Neural cell (in vitro differentiated cells): ENCODE results near the gene DDX31.

ENCODE experiments used
- CTCF ChIP-seq: fragments of 450-650 bp; IDR thresholded peaks from 2 replicates; pipeline ENCODE4 v1.5.1; 2014; ENCODE audit warnings: antibody characterized with exemption, mild to moderate bottlenecking, moderate library complexity; ENCODE audit not compliant: poor library complexity, severe bottlenecking
- EP300 ChIP-seq: fragments of 450-650 bp; conservative IDR thresholded peaks from 2 replicates; pipeline ENCODE4 v1.6.1; 2014; ENCODE audit warnings: antibody characterized with exemption, mild to moderate bottlenecking, moderate library complexity; ENCODE audit not compliant: poor library complexity, severe bottlenecking
- EZH2 ChIP-seq: fragments of 200-600, 300-800 bp; shearing (Covaris generic), sonication (generic); IDR thresholded peaks from 2 replicates; pipeline ENCODE4 v1.6.1; 2014; ENCODE audit warnings: antibody characterized with exemption, low read length, borderline replicate concordance, mild to moderate bottlenecking; ENCODE audit not compliant: insufficient read depth, poor library complexity, severe bottlenecking
- POLR2AphosphoS5 ChIP-seq: IDR thresholded peaks from 2 replicates; pipeline ENCODE4 v1.6.1; 2012
- REST ChIP-seq: IDR thresholded peaks from 2 replicates; pipeline ENCODE4 v1.6.1; 2012; ENCODE audit warnings: borderline replicate concordance
- SMC3 ChIP-seq: fragments of 450-650 bp; conservative IDR thresholded peaks from 2 replicates; pipeline ENCODE4 v1.6.1; 2014; ENCODE audit warnings: antibody characterized with exemption, mild to moderate bottlenecking, moderate library complexity; ENCODE audit not compliant: poor library complexity
- TAF1 ChIP-seq: IDR thresholded peaks from 2 replicates; pipeline ENCODE4 v1.6.1; 2012; ENCODE audit warnings: low read depth

- TF ChIP-seq CTCF (no peak), TAF1 (no peak), EZH2 (no peak), SMC3 (no peak), EP300 (no peak), REST (no peak), POLR2AphosphoS5 (no peak)
Observed at GRCh38 chr9:132627106-132627505, 42.7 kb downstream of the DDX31 start.
